HepG2 (cell line): ENCODE data around the gene DBNDD1. TPM values are rescaled to one million over a fixed set of nuclear protein-coding genes. Genes with fewer than 3 reads are reported as not detected.

Experiments used
- ATF1 ChIP-seq: IDR thresholded peaks from 2 replicates; pipeline ENCODE4 v1.6.1; 2016; ENCODE audit warnings: mild to moderate bottlenecking, control low read depth
- BORCS8-MEF2B ChIP-seq: sonication (generic); formaldehyde crosslinking; IDR thresholded peaks from 2 replicates; pipeline ENCODE4 v1.8.0; 2022; ENCODE audit warnings: mild to moderate bottlenecking, missing genetic modification reagents
- CEBPB ChIP-seq: IDR thresholded peaks from 2 replicates; pipeline ENCODE4 v1.6.1; 2011; ENCODE audit warnings: low read depth, low read length, improper control_type of control experiment, borderline replicate concordance
- CTCF ChIP-seq: sonication (generic); formaldehyde crosslinking; IDR thresholded peaks from 2 replicates; pipeline ENCODE4 v1.5.0; 2020; ENCODE audit warnings: mild to moderate bottlenecking, missing genetic modification reagents, moderate library complexity
- DNMT1 ChIP-seq: sonication (generic); formaldehyde crosslinking; IDR thresholded peaks from 2 replicates; pipeline ENCODE4 v1.5.1; 2020; ENCODE audit warnings: mild to moderate bottlenecking, missing genetic modification reagents
- FOXP1 ChIP-seq, 2 experiments: fragments of 450-650 bp in 1 of 2; IDR thresholded peaks; 2 replicates each; pipeline ENCODE4 v1.6.1; 2017 to 2018; ENCODE audit warnings: antibody characterized with exemption in 1 of 2
- GPBP1L1 ChIP-seq: sonication (generic); formaldehyde crosslinking; IDR thresholded peaks from 2 replicates; pipeline ENCODE4 v1.5.0; 2020; ENCODE audit warnings: mild to moderate bottlenecking, missing genetic modification reagents
- HNRNPH1 ChIP-seq: fragments of 200-400 bp; formaldehyde crosslinking; optimal IDR thresholded peaks from 2 replicates; pipeline ENCODE3; 2017; ENCODE audit warnings: mild to moderate bottlenecking, low read depth, low read length
- KAT8 ChIP-seq: IDR thresholded peaks from 2 replicates; pipeline ENCODE4 v1.6.1; 2016; ENCODE audit warnings: missing genetic modification reagents, missing compliant biosample characterization
- MEF2D ChIP-seq: sonication (generic); formaldehyde crosslinking; IDR thresholded peaks from 2 replicates; pipeline ENCODE4 v1.5.1; 2020; ENCODE audit warnings: mild to moderate bottlenecking, missing genetic modification reagents
- PAWR ChIP-seq: sonication (generic); formaldehyde crosslinking; IDR thresholded peaks from 2 replicates; pipeline ENCODE4 v1.4.0; 2020; ENCODE audit warnings: missing genetic modification reagents, mild to moderate bottlenecking, borderline replicate concordance
- PRDM15 ChIP-seq: sonication (generic); formaldehyde crosslinking; IDR thresholded peaks from 2 replicates; pipeline ENCODE4 v1.4.0; 2020; ENCODE audit warnings: missing genetic modification reagents
- SIN3A ChIP-seq: IDR thresholded peaks from 2 replicates; pipeline ENCODE4 v1.6.1; 2011; ENCODE audit warnings: low read depth, mild to moderate bottlenecking, control low read depth, low read length, borderline replicate concordance
- SMAD3 ChIP-seq: sonication (generic); formaldehyde crosslinking; IDR thresholded peaks from 2 replicates; pipeline ENCODE4 v1.4.0; 2020; ENCODE audit warnings: missing genetic modification reagents
- SNRNP70 ChIP-seq: fragments of 200-400 bp; formaldehyde crosslinking; IDR thresholded peaks from 2 replicates; pipeline ENCODE4 v1.6.1; 2017; ENCODE audit warnings: mild to moderate bottlenecking, low read depth, low read length, moderate library complexity
- TFAP4 ChIP-seq: sonication (generic); IDR thresholded peaks from 2 replicates; pipeline ENCODE4 v1.6.1; 2016; ENCODE audit warnings: low read depth, borderline replicate concordance
- THAP7 ChIP-seq: sonication (generic); formaldehyde crosslinking; IDR thresholded peaks from 2 replicates; pipeline ENCODE4 v1.8.1; 2023; ENCODE audit warnings: mild to moderate bottlenecking, missing genetic modification reagents
- ZNF292 ChIP-seq: sonication (generic); formaldehyde crosslinking; IDR thresholded peaks from 2 replicates; pipeline ENCODE4 v1.8.1; 2022; ENCODE audit warnings: mild to moderate bottlenecking, low read depth, missing genetic modification reagents, borderline replicate concordance
- ZNF350 ChIP-seq: sonication (generic); formaldehyde crosslinking; IDR thresholded peaks from 2 replicates; pipeline ENCODE4 v1.4.0; 2020; ENCODE audit warnings: mild to moderate bottlenecking, low read depth, missing genetic modification reagents, borderline replicate concordance
- ZNF431 ChIP-seq: sonication (generic); formaldehyde crosslinking; IDR thresholded peaks from 2 replicates; pipeline ENCODE4 v1.9.0; 2022; ENCODE audit warnings: missing genetic modification reagents, low read depth, mild to moderate bottlenecking, borderline replicate concordance
- ZNF446 ChIP-seq: sonication (generic); formaldehyde crosslinking; IDR thresholded peaks from 2 replicates; pipeline ENCODE4 v1.5.0; 2020; ENCODE audit warnings: mild to moderate bottlenecking, missing genetic modification reagents
- ZNF672 ChIP-seq: sonication (generic); formaldehyde crosslinking; IDR thresholded peaks from 2 replicates; pipeline ENCODE4 v1.8.1; 2022; ENCODE audit warnings: missing genetic modification reagents
- polyA plus RNA-seq, 8 experiments: library from polyadenylated mRNA; depleted of rRNA in 3 of 8; stranded (reverse) in 7 of 8; unstranded in 1 of 8; fragments of >200 nt; fragmentation: Illumina TruSeq in 4 of 8; extraction: Trizol in 4 of 8; gene quantifications; 2 replicates each; pipeline versions ENCODE4 v1.2.1 to v1.2.3, GENCODE V29; 2011 to 2016; ENCODE audit warnings: low read depth in 4 of 8, missing spikeins in 1 of 8, mixed read lengths in 1 of 8; ENCODE audit not compliant: insufficient read depth in 1 of 8
- total RNA-seq, 5 experiments: library from RNA; depleted of rRNA; stranded (reverse); fragments of >200 nt; fragmentation: Illumina TruSeq; extraction: Trizol; gene quantifications; 2 replicates each; pipeline ENCODE4 v1.2.3, GENCODE V29; 2016; ENCODE audit warnings: low read depth in 1 of 5

Gene DBNDD1
- total and polyA plus RNA-seq, 2 of the 13 experiments (the other 11 are each of a cell fraction or from before 2014, with no cell fraction given): 17.0 to 40.4 TPM

- TF ChIP-seq PRDM15 (CRISPR knock-in tag): no peak
- TF ChIP-seq ZNF350 (CRISPR knock-in tag): no peak
- no peak for TF ChIP-seq HNRNPH1
- no peak for TF ChIP-seq TFAP4
- no peak for TF ChIP-seq FOXP1 (IDR thresholded peaks at IDR 0.05)
- TF ChIP-seq FOXP1 (CRISPR knock-in tag; IDR thresholded peaks at IDR 0.05): no peak
- TF ChIP-seq SIN3A: no peak
- no peak for TF ChIP-seq SNRNP70
- no peak for TF ChIP-seq DNMT1 (CRISPR knock-in tag)
- TF ChIP-seq BORCS8-MEF2B (CRISPR knock-in tag): 0 out of 2 replicates have a peak, but pooled peaks have one; percentile 67
- TF ChIP-seq ATF1: no peak
- TF ChIP-seq CTCF (CRISPR knock-in tag): peak; percentile 43
- TF ChIP-seq ZNF292 (CRISPR knock-in tag): peak; percentile 49; the same call in 1 of the 2 replicates
- no peak for TF ChIP-seq ZNF446
- TF ChIP-seq THAP7: no peak
- no peak for TF ChIP-seq SMAD3 (CRISPR knock-in tag)
- TF ChIP-seq ZNF672: no peak
- no peak for TF ChIP-seq PAWR (CRISPR knock-in tag)
- TF ChIP-seq CEBPB: peak; percentile 78
- TF ChIP-seq ZNF431 (CRISPR knock-in tag): no peak
- no peak for TF ChIP-seq MEF2D (CRISPR knock-in tag)
- TF ChIP-seq GPBP1L1 (CRISPR knock-in tag): no peak
- TF ChIP-seq KAT8: no peak
Observed at GRCh38 chr16:89973654-89974335, 45.5 kb downstream of the DBNDD1 start (continued).
